AG04450 (cell line): ENCODE results near the gene RAI1. TPM values are rescaled to one million over a fixed set of nuclear protein-coding genes. Genes with fewer than 3 reads are reported as not detected.

ENCODE experiments used
- CTCF ChIA-PET: fragments of 300-600, 350-600 bp; formaldehyde crosslinking; extraction: SDS; loops from one replicate; lab custom pipeline; 2022; ENCODE audit warnings: antibody characterized with exemption, inconsistent platforms; lab: Charles Lee
- POLR2A ChIA-PET: fragments of 350-600 bp; formaldehyde crosslinking; extraction: SDS; loops from one replicate; lab custom pipeline; 2021; ENCODE audit warnings: antibody characterized with exemption, inconsistent platforms; lab: Yijun Ruan, JAX
- DNase-seq: peaks from one replicate; pipeline ENCODE4 v3.0.0-alpha.2; 2011; ENCODE audit warnings: low read depth, low spot score
- H3K27ac ChIP-seq: one replicate; pipeline ENCODE4 v1.5.1; 2012; ENCODE audit warnings: low read depth, low read length, control low read depth
- H3K27me3 ChIP-seq: one replicate; pipeline ENCODE4 v1.6.0; 2012; ENCODE audit warnings: low read length; ENCODE audit not compliant: control insufficient read depth, insufficient read depth
- H3K4me3 ChIP-seq: 2 replicates; pipeline ENCODE4 v1.5.1; 2011; ENCODE audit warnings: mild to moderate bottlenecking, low read depth, low read length, control low read depth
- H3K9me3 ChIP-seq: 2 replicates; pipeline ENCODE4 v1.5.1; 2012; ENCODE audit warnings: low read length; ENCODE audit not compliant: control insufficient read depth, insufficient read depth
- polyA plus RNA-seq: library from polyadenylated mRNA; depleted of rRNA; stranded (reverse); fragments of >200 nt; gene quantifications from 2 replicates; pipeline ENCODE4 v1.2.3, GENCODE V29; 2011
- TF ChIP-seq, protein P1 (sequence below): IDR thresholded peaks from 2 replicates; pipeline ENCODE4 v1.5.1; 2011; ENCODE audit warnings: low read depth, low read length, control low read depth, inconsistent platforms

Gene RAI1
- polyA plus RNA-seq, 1 experiment: 2.1 TPM

DNA sequence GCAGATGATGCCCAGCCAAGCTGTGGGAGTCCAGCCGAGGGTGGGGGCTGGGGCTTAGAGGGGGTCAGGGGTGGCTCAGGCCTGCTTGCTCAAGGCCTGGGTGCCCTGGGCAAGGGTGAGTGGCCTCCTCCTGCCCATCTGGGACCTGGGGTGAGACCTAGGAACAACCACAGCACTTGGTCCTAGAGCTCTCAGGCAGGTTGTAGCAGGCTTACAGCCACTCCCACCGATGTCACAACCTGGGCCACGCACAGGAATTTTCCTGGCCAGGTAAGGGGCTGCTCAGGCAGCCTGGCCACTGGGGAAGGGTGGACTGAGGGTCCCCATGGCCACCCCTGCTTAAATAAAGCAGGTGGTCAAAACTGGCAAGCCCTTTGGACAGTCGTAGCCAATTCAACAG is 161.8 kb downstream of the RAI1 start:
- H3K9me3 ChIP-seq: no peaks in the 10 kb centered on the region; the same call in 1 of the 2 replicates
- TF ChIP-seq, protein P1, sequence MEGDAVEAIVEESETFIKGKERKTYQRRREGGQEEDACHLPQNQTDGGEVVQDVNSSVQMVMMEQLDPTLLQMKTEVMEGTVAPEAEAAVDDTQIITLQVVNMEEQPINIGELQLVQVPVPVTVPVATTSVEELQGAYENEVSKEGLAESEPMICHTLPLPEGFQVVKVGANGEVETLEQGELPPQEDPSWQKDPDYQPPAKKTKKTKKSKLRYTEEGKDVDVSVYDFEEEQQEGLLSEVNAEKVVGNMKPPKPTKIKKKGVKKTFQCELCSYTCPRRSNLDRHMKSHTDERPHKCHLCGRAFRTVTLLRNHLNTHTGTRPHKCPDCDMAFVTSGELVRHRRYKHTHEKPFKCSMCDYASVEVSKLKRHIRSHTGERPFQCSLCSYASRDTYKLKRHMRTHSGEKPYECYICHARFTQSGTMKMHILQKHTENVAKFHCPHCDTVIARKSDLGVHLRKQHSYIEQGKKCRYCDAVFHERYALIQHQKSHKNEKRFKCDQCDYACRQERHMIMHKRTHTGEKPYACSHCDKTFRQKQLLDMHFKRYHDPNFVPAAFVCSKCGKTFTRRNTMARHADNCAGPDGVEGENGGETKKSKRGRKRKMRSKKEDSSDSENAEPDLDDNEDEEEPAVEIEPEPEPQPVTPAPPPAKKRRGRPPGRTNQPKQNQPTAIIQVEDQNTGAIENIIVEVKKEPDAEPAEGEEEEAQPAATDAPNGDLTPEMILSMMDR: no peak
- ChIA-PET CTCF (no interaction called here), POLR2A (no interaction called here)
- no peaks in the 10 kb centered on the region for H3K27me3 ChIP-seq
- no peak overlapping the region for H3K27ac ChIP-seq
- H3K4me3 ChIP-seq: no peak overlapping the region
- no peak for DNase-seq

DNA sequence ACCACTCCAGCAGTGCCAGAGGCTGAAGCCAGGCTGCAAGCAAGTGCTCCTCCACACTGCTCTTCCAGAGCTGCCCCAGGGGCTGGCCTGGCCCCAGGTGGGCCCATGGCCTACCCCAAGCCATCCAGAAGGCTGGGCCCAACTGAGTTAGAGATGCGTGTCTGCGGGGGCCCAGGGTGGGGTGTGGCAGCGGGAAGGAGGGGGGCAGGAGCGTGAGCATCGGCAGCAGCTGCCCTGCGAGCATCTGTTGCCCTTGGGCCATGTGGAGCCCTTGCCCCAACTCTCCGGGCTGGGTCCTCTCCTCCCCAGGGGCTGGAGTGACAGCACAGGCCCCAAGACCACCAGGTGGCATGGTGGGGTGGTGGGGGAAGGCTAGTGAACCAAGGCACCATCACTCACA is 162.8 kb downstream of the RAI1 start:
- ChIA-PET POLR2A (no interaction called here), CTCF (no interaction called here)
- H3K27ac ChIP-seq: no peak overlapping the region
- no peaks in the 10 kb centered on the region for H3K27me3 ChIP-seq
- DNase-seq: no peak
- no peak overlapping the region for H3K4me3 ChIP-seq
- TF ChIP-seq, protein P1: no peak
- H3K9me3 ChIP-seq: no peaks in the 10 kb centered on the region; the same call in 1 of the 2 replicates

DNA sequence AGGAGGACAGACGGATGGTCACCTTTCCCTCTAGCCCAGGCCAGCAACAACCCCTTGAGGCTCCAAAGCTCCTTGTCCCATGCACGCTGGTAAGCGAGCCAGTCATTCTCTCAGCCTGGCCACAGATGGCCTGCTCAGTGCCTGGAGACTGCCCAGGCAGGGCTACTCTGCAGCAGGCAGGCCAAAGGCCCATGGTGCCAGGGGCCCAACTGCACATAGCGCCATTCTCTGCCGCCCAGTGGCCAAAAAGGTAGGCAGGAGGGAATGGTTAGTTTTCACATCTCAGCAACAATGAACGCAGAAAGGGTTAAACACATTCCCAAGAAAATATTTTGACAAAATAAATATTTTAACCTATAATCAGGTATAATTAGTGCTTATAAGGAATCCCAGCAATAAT is 163.2 kb downstream of the RAI1 start:
- CTCF ChIA-PET: no interaction called here
- H3K9me3 ChIP-seq: no peaks in the 10 kb centered on the region; the same call in 1 of the 2 replicates
- H3K27me3 ChIP-seq: no peaks in the 10 kb centered on the region
- POLR2A ChIA-PET: no interaction called here
- TF ChIP-seq, protein P1: no peak
- no peak for DNase-seq
- H3K4me3 ChIP-seq: no peak overlapping the region
- H3K27ac ChIP-seq: no peak overlapping the region

- Histone ChIP-seq H3K4me3 (no peak overlapping the region), H3K9me3 (no peaks in the 10 kb centered on the region; the same call in 1 of the 2 replicates), H3K27ac (no peak overlapping the region), H3K27me3 (no peaks in the 10 kb centered on the region)
- ChIA-PET CTCF (no interaction called here), POLR2A (no interaction called here)
- TF ChIP-seq, protein P1: no peak
- DNase-seq: no peak
Measured at GRCh38 chr17:17845046-17845775, 164.0 kb downstream of the RAI1 start.

DNA sequence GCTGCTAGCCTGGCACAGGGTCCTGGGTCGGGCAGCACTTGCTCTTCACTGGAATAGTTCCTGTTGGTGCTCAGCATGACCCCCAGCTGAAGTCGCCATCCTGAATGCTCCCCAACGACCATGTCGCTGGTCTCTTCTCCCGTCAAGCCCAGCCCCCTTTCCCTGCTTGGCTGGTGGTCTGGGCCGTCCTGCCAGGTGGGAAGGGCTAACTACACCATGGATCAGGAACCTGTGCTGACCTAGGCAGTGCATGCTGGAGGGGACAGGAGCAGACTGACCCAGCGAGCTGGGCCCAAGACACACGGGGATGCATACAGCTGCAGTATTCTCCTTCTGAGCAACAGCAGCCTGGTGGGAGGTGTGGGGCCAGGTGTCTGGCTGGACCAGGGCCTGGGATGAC is 164.7 kb downstream of the RAI1 start:
- no peak for DNase-seq
- ChIA-PET POLR2A (no interaction called here), CTCF (no interaction called here)
- TF ChIP-seq, protein P1: no peak
- no peak overlapping the region for H3K4me3 ChIP-seq
- H3K27me3 ChIP-seq: no peaks in the 10 kb centered on the region
- no peak overlapping the region for H3K27ac ChIP-seq
- no peaks in the 10 kb centered on the region; the same call in 1 of the 2 replicates for H3K9me3 ChIP-seq
